ENCODE data around the gene CCNB2. TPM values are rescaled to one million over a fixed set of nuclear protein-coding genes. Genes with fewer than 3 reads are reported as not detected.
"Not testable (repeated sequence)": the region's sequence is repeated elsewhere in the genome, so short reads cannot be mapped to it uniquely, and the experiment has no call there.

The CCNB2 gene
- total RNA-seq, 1 experiment from 2014 or later, result 89.4 TPM

GRCh38 chr15:59155431-59155830 is 50.5 kb downstream of the CCNB2 start:
- H3K36me3 ChIP-seq, result peaks cover 48% of the 10 kb centered on the region

GRCh38 chr15:59157396-59157795 is 52.5 kb downstream of the CCNB2 start:
- Histone ChIP-seq H3K4me3 (no peak overlapping the region), H3K9me3 (no peaks in the 10 kb centered on the region), H3K27me3 (no peaks in the 10 kb centered on the region), H3K36me3 (peaks cover 52% of the 10 kb centered on the region)
- no peak for DNase-seq

More at GRCh38 chr15:59155431-59155830, 50.5 kb downstream of the CCNB2 start:
- DNase-seq, result no peak
- Histone ChIP-seq H3K4me3 (no peak overlapping the region), H3K27me3 (no peaks in the 10 kb centered on the region), H3K9me3 (no peaks in the 10 kb centered on the region)

- Histone ChIP-seq H3K4me3 (no peak overlapping the region), H3K9me3 (no peaks in the 10 kb centered on the region), H3K36me3 (peaks cover 45% of the 10 kb centered on the region), H3K27me3 (no peaks in the 10 kb centered on the region)
- DNase-seq, result no peak
Measured at GRCh38 chr15:59157840-59158700, 53.1 kb downstream of the CCNB2 start.

- peaks cover 41% of the 10 kb centered on the region for H3K36me3 ChIP-seq
- no peaks in the 10 kb centered on the region for H3K27me3 ChIP-seq
- no peaks in the 10 kb centered on the region for H3K9me3 ChIP-seq
- H3K4me3 ChIP-seq, result no peak overlapping the region
- no peak for DNase-seq
Measured at GRCh38 chr15:59158701-59159034, 53.7 kb downstream of the CCNB2 start.

- Histone ChIP-seq H3K36me3 (peaks cover 37% of the 10 kb centered on the region), H3K27me3 (no peaks in the 10 kb centered on the region), H3K9me3 (no peaks in the 10 kb centered on the region), H3K4me3 (no peak overlapping the region)
- DNase-seq, result no peak
Measured at GRCh38 chr15:59159210-59159609, 54.3 kb downstream of the CCNB2 start.

GRCh38 chr15:59160880-59161593 is 56.1 kb downstream of the CCNB2 start:
- H3K9me3 ChIP-seq, result no peaks in the 10 kb centered on the region
- peaks cover 34% of the 10 kb centered on the region for H3K36me3 ChIP-seq
- no peak for DNase-seq

GRCh38 chr15:59162080-59162479 is 57.1 kb downstream of the CCNB2 start:
- H3K9me3 ChIP-seq, DNase-seq, H3K4me3 ChIP-seq, H3K27me3 ChIP-seq: not testable (repeated sequence)
- peaks cover 28% of the 10 kb centered on the region for H3K36me3 ChIP-seq

More at GRCh38 chr15:59160880-59161593, 56.1 kb downstream of the CCNB2 start:
- Histone ChIP-seq H3K4me3 (no peak overlapping the region), H3K27me3 (no peaks in the 10 kb centered on the region)

GRCh38 chr15:59165726-59166125 is 60.8 kb downstream of the CCNB2 start:
- no peak for DNase-seq
- H3K4me3 ChIP-seq, result no peak overlapping the region
- no peaks in the 10 kb centered on the region for H3K9me3 ChIP-seq
- peaks cover 15% of the 10 kb centered on the region; the same call in 1 of the 2 replicates for H3K36me3 ChIP-seq
- no peaks in the 10 kb centered on the region for H3K27me3 ChIP-seq

- H3K27me3 ChIP-seq, result no peaks in the 10 kb centered on the region
- no peak overlapping the region for H3K4me3 ChIP-seq
- peaks cover 11% of the 10 kb centered on the region for H3K36me3 ChIP-seq
- no peaks in the 10 kb centered on the region for H3K9me3 ChIP-seq
- no peak for DNase-seq
Measured at GRCh38 chr15:59166166-59166565, 61.2 kb downstream of the CCNB2 start.

- Histone ChIP-seq H3K36me3 (peaks cover 13% of the 10 kb centered on the region), H3K4me3 (no peak overlapping the region)
Measured at GRCh38 chr15:59166601-59167265, 61.8 kb downstream of the CCNB2 start.

GRCh38 chr15:59168536-59168935 is 63.6 kb downstream of the CCNB2 start:
- peaks cover 23% of the 10 kb centered on the region for H3K36me3 ChIP-seq
- H3K4me3 ChIP-seq, result no peak overlapping the region
- no peaks in the 10 kb centered on the region for H3K27me3 ChIP-seq
- no peaks in the 10 kb centered on the region for H3K9me3 ChIP-seq
- no peak for DNase-seq

More at GRCh38 chr15:59166601-59167265, 61.8 kb downstream of the CCNB2 start:
- DNase-seq, result no peak
- Histone ChIP-seq H3K27me3 (no peaks in the 10 kb centered on the region), H3K9me3 (no peaks in the 10 kb centered on the region)

GRCh38 chr15:59169251-59169708 is 64.3 kb downstream of the CCNB2 start:
- Histone ChIP-seq H3K4me3 (no peak overlapping the region), H3K9me3 (no peaks in the 10 kb centered on the region), H3K36me3 (peaks cover 29% of the 10 kb centered on the region), H3K27me3 (no peaks in the 10 kb centered on the region)
- DNase-seq, result no peak

- Histone ChIP-seq H3K9me3 (no peaks in the 10 kb centered on the region), H3K4me3 (no peak overlapping the region), H3K27me3 (no peaks in the 10 kb centered on the region), H3K36me3 (peaks cover 30% of the 10 kb centered on the region)
- peak; percentile 92 for DNase-seq
Measured at GRCh38 chr15:59170295-59171066, 65.5 kb downstream of the CCNB2 start.

- no peak for DNase-seq
- no peaks in the 10 kb centered on the region for H3K27me3 ChIP-seq
- no peak overlapping the region for H3K4me3 ChIP-seq
- H3K36me3 ChIP-seq, result peaks cover 30% of the 10 kb centered on the region
- no peaks in the 10 kb centered on the region for H3K9me3 ChIP-seq
Measured at GRCh38 chr15:59171067-59171397, 66.1 kb downstream of the CCNB2 start.

GRCh38 chr15:59172289-59172901 is 67.4 kb downstream of the CCNB2 start:
- Histone ChIP-seq H3K9me3 (no peaks in the 10 kb centered on the region), H3K4me3 (no peak overlapping the region), H3K36me3 (peaks cover 32% of the 10 kb centered on the region), H3K27me3 (no peaks in the 10 kb centered on the region)
- DNase-seq, result no peak

- Histone ChIP-seq H3K9me3 (no peaks in the 10 kb centered on the region), H3K27me3 (no peaks in the 10 kb centered on the region), H3K36me3 (peaks cover 29% of the 10 kb centered on the region), H3K4me3 (no peak overlapping the region)
- DNase-seq, result no peak
Measured at GRCh38 chr15:59173194-59173593, 68.2 kb downstream of the CCNB2 start.

Measured in MG63 (cell line).